NT2/D1 (cell line): Measurements from ENCODE around the gene OR10AD1.

Experiments used
- SUZ12 ChIP-seq: IDR thresholded peaks from 2 replicates; pipeline ENCODE4 v1.6.1; 2011; ENCODE audit not compliant: insufficient read length, insufficient read depth; ENCODE audit errors: extremely low read depth
- YY1 ChIP-seq: IDR thresholded peaks from 2 replicates; pipeline ENCODE4 v1.6.1; 2011; ENCODE audit not compliant: insufficient read length, insufficient read depth
- ZNF274 ChIP-seq: IDR thresholded peaks from 2 replicates; pipeline ENCODE4 v1.6.1; 2011; ENCODE audit warnings: mild to moderate bottlenecking, low read depth, low read length

GRCh38 chr12:48191096-48191495, 12.0 kb downstream of the OR10AD1 start:
- TF ChIP-seq ZNF274, result no peak
- no peak for TF ChIP-seq YY1
- TF ChIP-seq SUZ12, result no peak
